Measurements from ENCODE around the gene CCDC15.
A peak's percentile ranks its signal among the peaks of the same experiment; 100 is the strongest.

CCDC15 gene

GRCh38 chr11:124953753-124954589 is at the start of gene CCDC15:
Gene CCDC15, plus strand, starts transcription at chr11:124954202. Its CDS starts 531 bp downstream, at chr11:124954733.
- peak; percentile 97 for DNase-seq

- no peak for DNase-seq
Measured at GRCh38 chr11:124915541-124916369, 38.2 kb upstream of the CCDC15 start.

DNA sequence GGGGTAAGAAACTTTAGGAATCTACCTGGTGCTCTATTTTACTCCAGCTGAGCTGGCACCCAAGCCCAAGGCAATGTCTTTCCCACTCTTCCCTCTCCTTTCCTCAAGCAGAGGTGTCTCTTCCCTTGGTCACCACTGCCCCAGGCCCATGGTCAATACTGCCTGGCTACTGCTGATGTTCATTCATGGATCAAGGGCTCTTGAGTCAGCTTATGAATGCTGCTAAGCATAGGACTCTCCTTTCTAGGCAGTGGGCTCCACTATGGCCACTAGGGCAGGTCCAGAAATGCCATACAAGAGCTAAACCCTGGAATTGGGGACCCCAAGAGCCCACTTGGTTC is 37.7 kb upstream of the CCDC15 start:
- no peak for DNase-seq

DNA sequence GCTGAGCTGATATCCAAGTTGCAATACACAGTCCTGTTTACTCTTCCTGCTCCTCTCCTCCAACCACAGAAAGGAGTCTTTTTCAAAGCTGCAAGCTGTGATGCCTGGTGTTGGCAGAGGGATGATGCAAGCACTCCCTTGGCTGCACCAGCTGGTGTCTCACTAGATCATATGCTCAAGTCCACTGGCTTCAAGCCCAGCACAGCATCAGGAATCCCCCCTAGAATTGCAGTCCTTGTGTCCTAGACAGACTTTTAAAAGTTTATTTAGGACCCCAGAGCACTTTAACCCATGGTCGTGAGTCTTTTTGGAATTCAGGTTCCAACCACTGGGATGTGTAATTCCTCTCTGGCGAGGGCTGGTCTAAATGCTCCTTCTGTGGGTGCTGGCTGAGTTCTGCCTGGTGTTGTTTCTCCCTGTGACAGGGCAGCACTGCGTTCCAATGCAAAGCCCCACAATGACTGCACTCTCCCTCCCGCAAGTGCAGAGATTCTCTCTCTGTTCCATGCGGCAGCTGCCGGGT is 36.8 kb upstream of the CCDC15 start:
- no peak for DNase-seq

- no peak for DNase-seq
Measured at GRCh38 chr11:124918950-124919349, 35.1 kb upstream of the CCDC15 start, which contains the start of gene HEPN1. Gene HEPN1, plus strand, starts transcription at chr11:124919250.

DNA sequence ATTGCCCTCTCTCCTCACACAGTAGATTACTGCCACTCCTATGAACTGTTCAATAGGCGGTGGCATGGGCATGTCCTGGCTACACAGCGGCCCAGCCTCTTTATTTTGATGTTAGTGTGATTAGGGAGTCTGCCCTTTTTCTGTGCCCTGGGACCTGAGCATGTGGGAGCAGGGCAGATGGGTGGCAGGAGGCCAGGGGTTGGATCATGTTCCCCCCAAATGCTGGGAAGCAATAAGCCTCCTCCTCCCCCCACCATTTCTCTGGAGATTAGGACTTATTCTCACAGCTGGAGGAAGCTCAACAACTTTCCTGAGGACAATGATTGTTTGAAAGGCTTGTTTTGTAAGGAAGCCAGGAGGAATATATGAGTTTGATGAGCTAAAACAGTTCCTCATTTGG is 34.1 kb upstream of the CCDC15 start:
- no peak for DNase-seq

GRCh38 chr11:124920356-124920755 is 33.6 kb upstream of the CCDC15 start:
- no peak for DNase-seq

- peak; percentile 81 for DNase-seq
Measured at GRCh38 chr11:124920870-124921609, 33.0 kb upstream of the CCDC15 start.

GRCh38 chr11:124922831-124923230 is 31.2 kb upstream of the CCDC15 start:
- no peak for DNase-seq

DNA sequence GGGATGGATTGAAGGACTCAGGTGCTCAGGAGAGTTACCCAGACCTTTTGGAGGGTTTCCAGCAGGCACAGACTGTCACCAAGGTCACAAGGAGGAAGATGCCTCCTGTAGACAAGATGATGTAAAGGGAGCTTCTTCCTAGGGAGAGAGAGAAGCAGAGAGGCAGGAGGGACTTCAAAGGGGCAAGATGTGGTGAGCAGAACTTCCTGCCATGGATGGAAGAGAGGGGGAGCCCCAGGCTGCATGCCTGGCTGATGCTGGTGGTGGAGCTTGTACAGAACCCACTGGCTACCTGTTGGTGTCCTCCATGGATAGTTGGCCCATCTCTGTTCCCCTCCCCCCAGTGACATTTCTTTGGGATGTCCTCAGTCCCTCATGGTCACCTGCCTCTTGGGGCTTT is 30.7 kb upstream of the CCDC15 start:
- no peak for DNase-seq

DNA sequence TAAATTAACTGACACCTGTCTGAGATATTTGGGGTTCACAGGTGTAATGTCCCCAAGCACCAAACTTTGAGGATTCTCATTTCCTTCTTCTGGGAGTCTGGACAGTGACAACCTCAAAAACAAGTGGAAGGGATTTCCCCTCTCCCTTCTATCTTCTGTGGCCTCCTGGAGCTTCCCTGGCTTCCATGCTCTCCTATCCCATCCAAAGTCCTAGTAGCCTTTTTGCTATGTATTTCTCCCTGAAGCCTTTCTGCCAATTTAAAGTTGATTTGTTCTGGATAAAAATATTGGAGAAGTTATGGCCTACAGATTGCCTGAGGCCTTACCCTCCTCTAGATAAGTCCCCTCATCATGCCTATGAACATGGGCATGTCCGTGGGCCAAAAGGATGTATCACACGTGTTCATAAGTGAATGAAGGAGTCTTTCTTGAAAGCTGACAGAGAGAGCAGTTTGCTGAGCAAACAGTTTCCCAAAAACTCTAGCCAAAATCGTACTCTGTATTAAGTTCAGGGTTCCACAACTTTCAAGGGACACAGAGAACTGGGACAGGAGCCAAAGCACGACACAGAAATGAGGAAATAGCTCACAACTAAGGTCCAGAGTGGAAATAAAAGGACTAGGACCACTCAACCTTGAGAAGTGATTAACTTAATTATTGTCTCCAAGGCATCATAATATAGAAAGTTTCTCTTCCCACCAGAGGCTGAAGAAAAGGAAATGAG is 24.9 kb upstream of the CCDC15 start:
- no peak for DNase-seq

GRCh38 chr11:124930799-124931198 is 23.2 kb upstream of the CCDC15 start:
- DNase-seq = no peak

DNA sequence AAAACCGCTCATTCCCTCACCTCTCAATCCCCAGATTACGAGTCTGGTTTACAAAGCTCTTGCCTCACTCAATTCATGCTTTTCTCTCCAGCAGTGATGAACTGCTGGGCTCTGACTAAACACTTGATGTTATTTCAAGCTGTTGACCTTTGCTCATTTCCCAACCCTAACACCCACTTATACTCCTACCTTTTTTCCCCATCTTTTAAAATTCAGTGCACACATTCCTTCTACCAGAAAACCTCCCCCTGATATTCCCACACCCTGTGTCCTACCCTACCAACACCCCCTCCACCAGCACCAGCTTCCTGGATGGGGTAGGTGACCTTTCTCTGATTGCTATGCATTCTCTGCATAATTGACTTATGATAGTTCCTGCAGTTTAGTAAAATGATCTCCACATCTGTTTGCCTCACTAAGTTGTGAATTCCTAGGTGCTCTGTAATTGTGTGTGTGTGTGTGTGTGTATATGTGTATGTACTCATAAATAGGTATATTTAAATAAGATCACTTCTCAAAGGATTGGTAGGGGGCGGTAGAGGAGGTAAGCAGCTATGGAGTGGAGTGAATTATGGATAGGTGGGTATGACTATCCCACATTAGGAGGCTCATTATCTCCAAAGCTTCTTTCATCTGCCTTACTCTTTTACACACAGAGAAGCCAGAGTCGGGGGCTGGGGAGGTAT is 19.0 kb upstream of the CCDC15 start:
- DNase-seq = no peak

- no peak for DNase-seq
Measured at GRCh38 chr11:124935548-124936514, 18.2 kb upstream of the CCDC15 start, which contains the start of gene HEPACAM. Gene HEPACAM, minus strand, starts transcription at chr11:124936047. Its CDS starts 41 bp downstream, at chr11:124936006.

GRCh38 chr11:124937336-124937935 is 16.6 kb upstream of the CCDC15 start:
- no peak for DNase-seq

- DNase-seq = no peak
Measured at GRCh38 chr11:124938206-124938765, 15.7 kb upstream of the CCDC15 start.

- no peak for DNase-seq
Measured at GRCh38 chr11:124938970-124939369, 15.0 kb upstream of the CCDC15 start.

- no peak for DNase-seq
Measured at GRCh38 chr11:124941703-124942102, 12.3 kb upstream of the CCDC15 start.

DNA sequence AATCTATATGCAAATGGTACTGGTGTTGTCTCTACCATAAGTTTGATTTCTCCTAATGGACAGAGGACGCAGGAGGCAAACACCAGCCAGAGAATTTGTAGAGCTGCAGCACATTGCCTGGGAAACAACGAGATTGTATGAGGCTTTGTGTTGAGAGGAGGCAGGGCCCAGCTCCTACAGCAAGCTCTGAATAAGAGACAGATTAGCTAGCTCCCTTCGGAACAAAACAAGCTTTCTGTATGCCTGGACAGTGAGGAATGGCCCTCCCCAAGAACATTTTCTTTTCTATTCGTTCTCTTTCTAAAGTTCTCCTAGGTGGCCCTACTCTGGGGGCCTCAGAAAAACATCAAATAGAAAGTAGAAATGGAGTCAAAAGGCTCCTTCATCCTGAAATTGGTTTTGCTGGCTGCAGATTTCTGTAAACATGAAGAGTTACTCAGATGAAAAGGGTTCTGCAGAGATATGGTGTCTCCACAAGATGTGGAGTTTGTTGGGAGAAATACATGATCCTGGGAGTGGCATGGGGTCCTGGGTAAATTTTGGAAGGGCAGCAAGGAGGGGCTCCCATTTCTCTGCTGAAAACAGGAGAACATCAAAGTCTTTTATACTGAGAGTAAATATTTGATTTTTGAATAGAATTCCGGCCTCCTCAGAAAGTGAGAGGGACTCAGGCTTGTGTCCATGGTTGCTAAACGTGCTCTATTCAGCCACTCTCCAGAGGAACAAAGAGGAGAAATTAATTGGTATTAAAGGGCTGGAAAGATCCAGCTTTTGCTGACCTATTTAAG is 11.3 kb upstream of the CCDC15 start:
- no peak for DNase-seq

Measured in activated CD4-positive, alpha-beta T cell treated with anti-CD3 and anti-CD28 coated beads for 48 hours (primary cell).